HEK293 (cell line): ENCODE results near the gene SCNN1A.

ENCODE experiments used
- CTCF ChIA-PET: fragments of 350-600 bp; formaldehyde crosslinking; extraction: SDS; loops from one replicate; lab custom pipeline; 2021; ENCODE audit warnings: antibody characterized with exemption; lab: Yijun Ruan, JAX
- POLR2A ChIA-PET: fragments of 300-600 bp; formaldehyde crosslinking; extraction: SDS; loops from one replicate; lab custom pipeline; 2020; ENCODE audit warnings: antibody characterized with exemption, inconsistent platforms; lab: Yijun Ruan, JAX
- H3K27ac ChIP-seq: fragments of 200-500 bp; sonication (Bioruptor generic); 2 replicates; pipeline ENCODE4 v1.5.1; 2014; ENCODE audit warnings: low read depth, low read length, control low read depth, inconsistent platforms; ENCODE audit errors: extremely low read depth
- H3K36me3 ChIP-seq, 2 experiments: fragments of 200-500 bp in 1 of 2; sonication (Bioruptor generic) in 1 of 2; 1 replicate in 1 of 2; 2 replicates in 1 of 2; pipeline ENCODE4 v1.5.1; 2014 to 2017; ENCODE audit warnings: inconsistent platforms in 2 of 2, low read length in 2 of 2; ENCODE audit not compliant: control insufficient read depth in 2 of 2, insufficient read depth in 1 of 2
- H3K4me1 ChIP-seq: fragments of 200-500 bp; sonication (Bioruptor generic); 2 replicates; pipeline ENCODE4 v1.5.1; 2014; ENCODE audit warnings: mild to moderate bottlenecking, low read length, inconsistent platforms; ENCODE audit not compliant: control insufficient read depth, insufficient read depth
- H3K4me3 ChIP-seq: 2 replicates; pipeline ENCODE4 v1.5.1; 2011; ENCODE audit warnings: low read depth, mild to moderate bottlenecking, control low read depth, low read length, moderate library complexity
- H3K9me3 ChIP-seq: fragments of 200-500 bp; sonication (Bioruptor generic); 2 replicates; pipeline ENCODE4 v1.5.1; 2014; ENCODE audit warnings: low read depth, low read length, inconsistent platforms; ENCODE audit not compliant: control insufficient read depth, insufficient read depth
- HOXD13 ChIP-seq: sonication (generic); formaldehyde crosslinking; IDR thresholded peaks from 2 replicates; pipeline ENCODE4 v1.8.0; 2022; ENCODE audit warnings: missing genetic modification reagents, borderline replicate concordance
- KLF10 ChIP-seq: fragments of 450-650 bp; IDR thresholded peaks from 2 replicates; pipeline ENCODE4 v1.5.1; 2018; ENCODE audit warnings: missing biosample characterization, mild to moderate bottlenecking, missing genetic modification characterization
- SCRT1 ChIP-seq: fragments of 450-650 bp; formaldehyde crosslinking; IDR thresholded peaks from 2 replicates; pipeline ENCODE4 v1.5.1; 2016; ENCODE audit warnings: missing biosample characterization, missing genetic modification characterization, borderline replicate concordance
- SP3 ChIP-seq: fragments of 450-650 bp; formaldehyde crosslinking; IDR thresholded peaks from 2 replicates; pipeline ENCODE4 v1.5.1; 2016; ENCODE audit warnings: missing biosample characterization, missing genetic modification characterization
- TCF7L2 ChIP-seq: IDR thresholded peaks from 2 replicates; pipeline ENCODE4 v1.6.1; 2011; ENCODE audit warnings: low read depth, mild to moderate bottlenecking, inconsistent platforms, low read length, moderate library complexity, borderline replicate concordance
- ZBTB20 ChIP-seq: fragments of 450-650 bp; formaldehyde crosslinking; IDR thresholded peaks from 2 replicates; pipeline ENCODE4 v1.5.1; 2016; ENCODE audit warnings: missing biosample characterization, missing genetic modification characterization
- ZFP69B ChIP-seq: fragments of 450-650 bp; formaldehyde crosslinking; IDR thresholded peaks from 2 replicates; pipeline ENCODE4 v1.5.1; 2016; ENCODE audit warnings: missing biosample characterization, missing genetic modification characterization
- ZIC2 ChIP-seq: fragments of 450-650 bp; formaldehyde crosslinking; IDR thresholded peaks from 2 replicates; pipeline ENCODE4 v1.5.1; 2016; ENCODE audit warnings: missing biosample characterization, missing genetic modification characterization
- ZNF121 ChIP-seq: fragments of 450-650 bp; formaldehyde crosslinking; IDR thresholded peaks from 2 replicates; pipeline ENCODE4 v1.5.1; 2016; ENCODE audit warnings: missing biosample characterization, missing genetic modification characterization
- ZNF48 ChIP-seq: fragments of 450-650 bp; formaldehyde crosslinking; IDR thresholded peaks from 2 replicates; pipeline ENCODE4 v1.5.1; 2016; ENCODE audit warnings: missing biosample characterization, missing genetic modification characterization
- ZNF560 ChIP-seq: fragments of 450-650 bp; formaldehyde crosslinking; IDR thresholded peaks from 2 replicates; pipeline ENCODE4 v1.5.1; 2017; ENCODE audit warnings: missing biosample characterization, missing genetic modification characterization, borderline replicate concordance
- ZNF670 ChIP-seq: fragments of 450-650 bp; formaldehyde crosslinking; IDR thresholded peaks from 2 replicates; pipeline ENCODE4 v1.5.1; 2016; ENCODE audit warnings: missing biosample characterization, missing genetic modification characterization, low read depth
- ZNF76 ChIP-seq: fragments of 450-650 bp; formaldehyde crosslinking; IDR thresholded peaks from 2 replicates; pipeline ENCODE4; 2016; ENCODE audit warnings: low read depth, missing biosample characterization, missing genetic modification characterization, borderline replicate concordance
- ZNF792 ChIP-seq: fragments of 450-650 bp; formaldehyde crosslinking; IDR thresholded peaks from 2 replicates; pipeline ENCODE4 v1.5.1; 2016; ENCODE audit warnings: missing biosample characterization, missing genetic modification characterization
- TF ChIP-seq, protein P1 (sequence below): fragments of 450-650 bp; formaldehyde crosslinking; IDR thresholded peaks from 2 replicates; pipeline ENCODE4 v1.5.1; 2016; ENCODE audit warnings: missing biosample characterization, missing genetic modification characterization, borderline replicate concordance
- TF ChIP-seq, protein P2 (sequence below): fragments of 450-650 bp; formaldehyde crosslinking; IDR thresholded peaks from 2 replicates; pipeline ENCODE4 v1.5.1; 2016; ENCODE audit warnings: missing biosample characterization, missing genetic modification characterization
- TF ChIP-seq, protein P3 (sequence below): fragments of 450-650 bp; formaldehyde crosslinking; IDR thresholded peaks from 2 replicates; pipeline ENCODE4 v1.5.1; 2017; ENCODE audit warnings: missing biosample characterization, missing genetic modification characterization

The SCNN1A gene

DNA sequence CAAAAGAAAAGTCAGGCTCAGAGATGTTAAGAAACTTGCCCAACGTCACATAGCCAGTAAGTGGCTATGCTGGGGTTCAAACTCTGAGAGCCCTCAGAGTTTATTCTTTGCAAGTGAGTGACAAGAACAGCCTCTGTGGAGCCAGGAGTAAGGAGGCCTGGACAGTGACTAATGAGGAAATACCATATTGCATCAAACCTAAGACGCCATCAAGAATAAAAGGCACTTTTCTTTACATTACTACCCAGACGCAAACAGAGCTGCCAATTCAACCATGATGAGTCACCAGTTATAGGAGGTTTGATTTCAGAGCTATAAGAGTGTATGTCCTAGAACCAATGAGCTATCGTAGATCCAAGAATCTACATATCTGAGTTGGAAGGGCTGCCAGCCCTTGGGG, 42.9 kb downstream of the SCNN1A start:
- Histone ChIP-seq H3K36me3 (peaks cover 25 to 78% of the 10 kb centered on the region in 2 experiments), H3K4me1 (peaks cover 18% of the 10 kb centered on the region), H3K27ac (no peak overlapping the region), H3K9me3 (no peaks in the 10 kb centered on the region), H3K4me3 (no peak overlapping the region)
- ChIA-PET CTCF (interaction anchor here (0.6 to 0.8 kb wide), 3 partner anchors 11 to 344 kb away, joined by 3 to 4 read pairs (median 3); no protein-coding TSS in a partner anchor), POLR2A (interaction anchor here (0.9 kb wide), 2 partner anchors 9 to 138 kb away, joined by 3 read pairs; partner anchors contain the start of gene VAMP1)
- TF ChIP-seq, protein P1, sequence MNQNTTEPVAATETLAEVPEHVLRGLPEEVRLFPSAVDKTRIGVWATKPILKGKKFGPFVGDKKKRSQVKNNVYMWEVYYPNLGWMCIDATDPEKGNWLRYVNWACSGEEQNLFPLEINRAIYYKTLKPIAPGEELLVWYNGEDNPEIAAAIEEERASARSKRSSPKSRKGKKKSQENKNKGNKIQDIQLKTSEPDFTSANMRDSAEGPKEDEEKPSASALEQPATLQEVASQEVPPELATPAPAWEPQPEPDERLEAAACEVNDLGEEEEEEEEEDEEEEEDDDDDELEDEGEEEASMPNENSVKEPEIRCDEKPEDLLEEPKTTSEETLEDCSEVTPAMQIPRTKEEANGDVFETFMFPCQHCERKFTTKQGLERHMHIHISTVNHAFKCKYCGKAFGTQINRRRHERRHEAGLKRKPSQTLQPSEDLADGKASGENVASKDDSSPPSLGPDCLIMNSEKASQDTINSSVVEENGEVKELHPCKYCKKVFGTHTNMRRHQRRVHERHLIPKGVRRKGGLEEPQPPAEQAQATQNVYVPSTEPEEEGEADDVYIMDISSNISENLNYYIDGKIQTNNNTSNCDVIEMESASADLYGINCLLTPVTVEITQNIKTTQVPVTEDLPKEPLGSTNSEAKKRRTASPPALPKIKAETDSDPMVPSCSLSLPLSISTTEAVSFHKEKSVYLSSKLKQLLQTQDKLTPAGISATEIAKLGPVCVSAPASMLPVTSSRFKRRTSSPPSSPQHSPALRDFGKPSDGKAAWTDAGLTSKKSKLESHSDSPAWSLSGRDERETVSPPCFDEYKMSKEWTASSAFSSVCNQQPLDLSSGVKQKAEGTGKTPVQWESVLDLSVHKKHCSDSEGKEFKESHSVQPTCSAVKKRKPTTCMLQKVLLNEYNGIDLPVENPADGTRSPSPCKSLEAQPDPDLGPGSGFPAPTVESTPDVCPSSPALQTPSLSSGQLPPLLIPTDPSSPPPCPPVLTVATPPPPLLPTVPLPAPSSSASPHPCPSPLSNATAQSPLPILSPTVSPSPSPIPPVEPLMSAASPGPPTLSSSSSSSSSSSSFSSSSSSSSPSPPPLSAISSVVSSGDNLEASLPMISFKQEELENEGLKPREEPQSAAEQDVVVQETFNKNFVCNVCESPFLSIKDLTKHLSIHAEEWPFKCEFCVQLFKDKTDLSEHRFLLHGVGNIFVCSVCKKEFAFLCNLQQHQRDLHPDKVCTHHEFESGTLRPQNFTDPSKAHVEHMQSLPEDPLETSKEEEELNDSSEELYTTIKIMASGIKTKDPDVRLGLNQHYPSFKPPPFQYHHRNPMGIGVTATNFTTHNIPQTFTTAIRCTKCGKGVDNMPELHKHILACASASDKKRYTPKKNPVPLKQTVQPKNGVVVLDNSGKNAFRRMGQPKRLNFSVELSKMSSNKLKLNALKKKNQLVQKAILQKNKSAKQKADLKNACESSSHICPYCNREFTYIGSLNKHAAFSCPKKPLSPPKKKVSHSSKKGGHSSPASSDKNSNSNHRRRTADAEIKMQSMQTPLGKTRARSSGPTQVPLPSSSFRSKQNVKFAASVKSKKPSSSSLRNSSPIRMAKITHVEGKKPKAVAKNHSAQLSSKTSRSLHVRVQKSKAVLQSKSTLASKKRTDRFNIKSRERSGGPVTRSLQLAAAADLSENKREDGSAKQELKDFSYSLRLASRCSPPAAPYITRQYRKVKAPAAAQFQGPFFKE (tag by site-specific recombination): no peak
- TF ChIP-seq KLF10: no peak
- TF ChIP-seq ZNF48 (tag by site-specific recombination): no peak
- TF ChIP-seq ZNF670: no peak
- no peak for TF ChIP-seq HOXD13 (CRISPR knock-in tag)
- no peak for TF ChIP-seq ZFP69B (tag by site-specific recombination)
- no peak for TF ChIP-seq ZNF792 (tag by site-specific recombination)
- TF ChIP-seq ZNF76 (tag by site-specific recombination): no peak
- no peak for TF ChIP-seq ZNF121 (tag by site-specific recombination)
- TF ChIP-seq SP3 (tag by site-specific recombination): no peak
- TF ChIP-seq ZBTB20 (tag by site-specific recombination): no peak
- no peak for TF ChIP-seq ZNF560
- no peak for TF ChIP-seq SCRT1 (tag by site-specific recombination)

DNA sequence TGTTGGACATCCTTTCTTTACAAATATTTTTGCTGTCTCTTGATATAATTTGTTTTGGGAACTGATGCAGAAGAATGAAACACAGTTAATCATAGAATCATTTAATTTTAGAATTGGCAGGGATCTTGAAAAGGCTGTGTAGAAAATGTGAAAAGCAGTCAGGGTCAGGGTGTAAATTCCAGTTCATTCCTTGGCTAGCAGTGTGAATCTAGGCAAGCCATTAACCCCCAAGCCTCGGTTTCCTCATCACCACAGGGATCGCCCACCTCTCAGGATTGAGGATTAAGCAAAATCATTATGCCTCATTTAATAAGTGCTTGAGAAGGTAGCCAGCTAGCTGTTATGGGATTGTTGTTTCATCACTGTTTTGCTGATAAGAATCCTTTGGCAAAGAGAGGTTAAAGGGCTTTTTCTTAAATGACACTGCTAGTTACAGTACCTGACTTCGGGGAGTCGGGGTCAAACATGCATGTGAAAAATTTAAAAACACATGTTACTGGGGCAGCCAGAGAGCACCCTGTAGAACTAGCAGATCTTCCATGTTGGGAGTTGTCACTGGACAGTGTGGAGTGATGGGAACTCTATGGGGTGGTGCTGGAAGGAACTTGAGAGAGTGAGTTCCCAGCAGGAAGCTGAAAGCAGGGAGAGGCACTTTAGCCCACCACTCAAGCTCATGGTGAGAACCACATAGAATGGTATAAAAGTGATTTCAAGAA, 44.2 kb downstream of the SCNN1A start:
- Histone ChIP-seq H3K4me3 (no peak overlapping the region), H3K4me1 (peaks cover 10% of the 10 kb centered on the region), H3K36me3 (peaks cover 25 to 78% of the 10 kb centered on the region in 2 experiments), H3K9me3 (no peaks in the 10 kb centered on the region), H3K27ac (no peak overlapping the region)
- ChIA-PET CTCF (no interaction called here), POLR2A (no interaction called here)
- peak; percentile 76 for TF ChIP-seq ZIC2 (tag by site-specific recombination)
- TF ChIP-seq, protein P2, sequence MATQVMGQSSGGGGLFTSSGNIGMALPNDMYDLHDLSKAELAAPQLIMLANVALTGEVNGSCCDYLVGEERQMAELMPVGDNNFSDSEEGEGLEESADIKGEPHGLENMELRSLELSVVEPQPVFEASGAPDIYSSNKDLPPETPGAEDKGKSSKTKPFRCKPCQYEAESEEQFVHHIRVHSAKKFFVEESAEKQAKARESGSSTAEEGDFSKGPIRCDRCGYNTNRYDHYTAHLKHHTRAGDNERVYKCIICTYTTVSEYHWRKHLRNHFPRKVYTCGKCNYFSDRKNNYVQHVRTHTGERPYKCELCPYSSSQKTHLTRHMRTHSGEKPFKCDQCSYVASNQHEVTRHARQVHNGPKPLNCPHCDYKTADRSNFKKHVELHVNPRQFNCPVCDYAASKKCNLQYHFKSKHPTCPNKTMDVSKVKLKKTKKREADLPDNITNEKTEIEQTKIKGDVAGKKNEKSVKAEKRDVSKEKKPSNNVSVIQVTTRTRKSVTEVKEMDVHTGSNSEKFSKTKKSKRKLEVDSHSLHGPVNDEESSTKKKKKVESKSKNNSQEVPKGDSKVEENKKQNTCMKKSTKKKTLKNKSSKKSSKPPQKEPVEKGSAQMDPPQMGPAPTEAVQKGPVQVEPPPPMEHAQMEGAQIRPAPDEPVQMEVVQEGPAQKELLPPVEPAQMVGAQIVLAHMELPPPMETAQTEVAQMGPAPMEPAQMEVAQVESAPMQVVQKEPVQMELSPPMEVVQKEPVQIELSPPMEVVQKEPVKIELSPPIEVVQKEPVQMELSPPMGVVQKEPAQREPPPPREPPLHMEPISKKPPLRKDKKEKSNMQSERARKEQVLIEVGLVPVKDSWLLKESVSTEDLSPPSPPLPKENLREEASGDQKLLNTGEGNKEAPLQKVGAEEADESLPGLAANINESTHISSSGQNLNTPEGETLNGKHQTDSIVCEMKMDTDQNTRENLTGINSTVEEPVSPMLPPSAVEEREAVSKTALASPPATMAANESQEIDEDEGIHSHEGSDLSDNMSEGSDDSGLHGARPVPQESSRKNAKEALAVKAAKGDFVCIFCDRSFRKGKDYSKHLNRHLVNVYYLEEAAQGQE (tag by site-specific recombination): no peak
- TF ChIP-seq, protein P3, sequence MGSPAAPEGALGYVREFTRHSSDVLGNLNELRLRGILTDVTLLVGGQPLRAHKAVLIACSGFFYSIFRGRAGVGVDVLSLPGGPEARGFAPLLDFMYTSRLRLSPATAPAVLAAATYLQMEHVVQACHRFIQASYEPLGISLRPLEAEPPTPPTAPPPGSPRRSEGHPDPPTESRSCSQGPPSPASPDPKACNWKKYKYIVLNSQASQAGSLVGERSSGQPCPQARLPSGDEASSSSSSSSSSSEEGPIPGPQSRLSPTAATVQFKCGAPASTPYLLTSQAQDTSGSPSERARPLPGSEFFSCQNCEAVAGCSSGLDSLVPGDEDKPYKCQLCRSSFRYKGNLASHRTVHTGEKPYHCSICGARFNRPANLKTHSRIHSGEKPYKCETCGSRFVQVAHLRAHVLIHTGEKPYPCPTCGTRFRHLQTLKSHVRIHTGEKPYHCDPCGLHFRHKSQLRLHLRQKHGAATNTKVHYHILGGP (tag by site-specific recombination): no peak
- TF ChIP-seq TCF7L2: no peak
